Heart left ventricle (tissue), 16 donors: ENCODE data around the gene PRMT3. TPM values are rescaled to one million over a fixed set of nuclear protein-coding genes. Genes with fewer than 3 reads are reported as not detected.
"Not testable (repeated sequence)": the region's sequence is repeated elsewhere in the genome, so short reads cannot be mapped to it uniquely, and the experiment has no call there.

ENCODE experiments used
- ATAC-seq, 4 donors: fragments of 200-7000 bp; cut with Tn5 transposase; one replicate each; pipeline ENCODE4 v1.9.1; 2020 to 2022; ENCODE audit warnings: moderate library complexity in 4 of 4, mild to moderate bottlenecking in 3 of 4, moderate number of reproducible peaks in 1 of 4
- DNase-seq, 5 donors: peaks; one replicate each; pipeline ENCODE4 v3.0.0-alpha.2; 2020
- H3K27ac ChIP-seq, 12 donors: fragments of 200-600 bp; sonication (generic) in 4 of 12; one replicate each; pipeline versions ENCODE4 v1.5.0 to v1.8.0; 2016 to 2022; ENCODE audit warnings: mild to moderate bottlenecking in 2 of 12
- H3K27me3 ChIP-seq, 9 donors: fragments of 200-600 bp; sonication (generic) in 2 of 9; one replicate each; pipeline versions ENCODE4 v1.5.1 to v1.8.0; 2016 to 2022; ENCODE audit warnings: mild to moderate bottlenecking in 3 of 9
- H3K36me3 ChIP-seq, 9 donors: fragments of 200-600 bp; sonication (generic) in 2 of 9; one replicate each; pipeline versions ENCODE4 v1.5.0 to v1.8.0; 2018 to 2022; ENCODE audit warnings: mild to moderate bottlenecking in 2 of 9
- H3K4me1 ChIP-seq, 12 donors: fragments of 200-600 bp; sonication (generic) in 4 of 12; one replicate each; pipeline versions ENCODE4 v1.5.0 to v1.8.0; 2016 to 2022; ENCODE audit warnings: mild to moderate bottlenecking in 3 of 12
- H3K4me3 ChIP-seq, 12 donors: fragments of 200-600 bp; sonication (generic) in 4 of 12; one replicate each; pipeline versions ENCODE4 v1.5.0 to v1.8.0; 2017 to 2022; ENCODE audit warnings: mild to moderate bottlenecking in 9 of 12, moderate library complexity in 4 of 12
- H3K9me3 ChIP-seq, 12 donors: fragments of 200-600 bp; sonication (generic) in 4 of 12; one replicate each; pipeline versions ENCODE4 v1.5.0 to v1.8.0; 2016 to 2022; ENCODE audit warnings: mild to moderate bottlenecking in 1 of 12
- POLR2A ChIP-seq, 2 donors: fragments of 450-650 bp; IDR thresholded peaks; one replicate each; pipeline ENCODE4 v1.6.1; 2017; ENCODE audit warnings: antibody characterized with exemption in 2 of 2, mild to moderate bottlenecking in 2 of 2, moderate library complexity in 2 of 2
- WGBS, 4 donors: extraction: QIAGEN DNeasy Blood & Tissue Kit in 2 of 4; methylation state at CpG; one replicate each; pipeline versions ENCODE4 v1.1.5 to v1.1.7; 2013 to 2018; 5-methylcytosine and 5-hydroxymethylcytosine counted together
- intact Hi-C, 10 donors: fragments of 100-400 bp; cut with DNase I; formaldehyde crosslinking; loops; one replicate each; pipeline versions ENCODE4 v1.11.1 to v1.14.2; 2022
- polyA plus RNA-seq, 2 donors: library from polyadenylated mRNA; stranded (reverse); fragments of 200-250 nt; gene quantifications; one replicate each; pipeline ENCODE4 v1.2.3, GENCODE V29; 2013
- total RNA-seq, 9 donors: library from RNA; depleted of rRNA in 2 of 9; stranded (reverse); fragments of >200 nt in 2 of 9; fragmentation: NEBNext Ultra II Directional in 3 of 9; extraction: Animal tissue kit (Norgen Biotek cat#: 25700) in 3 of 9; gene quantifications; one replicate each; pipeline versions ENCODE4 v1.1.0 to v1.2.4, GENCODE V29; 2016 to 2023
- TF ChIP-seq, protein P1 (sequence below), 12 donors: fragments of 200-600 bp; sonication (generic) in 4 of 12; IDR thresholded peaks; one replicate each; pipeline versions ENCODE4 v1.5.0 to v1.8.0; 2018 to 2022; ENCODE audit warnings: antibody characterized with exemption in 12 of 12, mild to moderate bottlenecking in 5 of 12
- donor health status: ischemic (EF 13 %, LVEDD 7.1; RV severe dilation, severe dysfunction).
- donor health status: healthy with polysubstance abuse.
- donor health status: DM: no; HTN: yes; CAD: no.
- donor health status: DM: no; HTN: no; CAD: no.
- donor health status: ischemic (EF 25% LVEDD 6.9; RV normal size, moderate dysfunction).
- donor health status: ischemic (EF 25% LVEDD 5.7; RV mildly dilated, moderate dysfunction).
- donor health status: healthy.
- donor health status: DM: yes; HTN: yes; CAD: no.
- donor health status: ischemic (EF 35%, LVEDD 5.7; RV mildly dilated, moderate dysfunction).
- donor health status: nonischemic (EF 11% LVEDD 7.7; RV severe dilation, severe dysfunction).
- donor health status: DM: yes; HTN: yes; CAD: no.
- donor health status: PGD.
- donor health status: ischemic (EF 29% LVEDD 5.4; RV normal size, mild dysfunction).
- donor health status: nonischemic (EF 23%, LVEDD 6.1; RV moderate dilation, normal function).

PRMT3 gene
- total and polyA plus RNA-seq, 11 donors, result 6.6 to 15.0 (median 10.5) TPM

DNA sequence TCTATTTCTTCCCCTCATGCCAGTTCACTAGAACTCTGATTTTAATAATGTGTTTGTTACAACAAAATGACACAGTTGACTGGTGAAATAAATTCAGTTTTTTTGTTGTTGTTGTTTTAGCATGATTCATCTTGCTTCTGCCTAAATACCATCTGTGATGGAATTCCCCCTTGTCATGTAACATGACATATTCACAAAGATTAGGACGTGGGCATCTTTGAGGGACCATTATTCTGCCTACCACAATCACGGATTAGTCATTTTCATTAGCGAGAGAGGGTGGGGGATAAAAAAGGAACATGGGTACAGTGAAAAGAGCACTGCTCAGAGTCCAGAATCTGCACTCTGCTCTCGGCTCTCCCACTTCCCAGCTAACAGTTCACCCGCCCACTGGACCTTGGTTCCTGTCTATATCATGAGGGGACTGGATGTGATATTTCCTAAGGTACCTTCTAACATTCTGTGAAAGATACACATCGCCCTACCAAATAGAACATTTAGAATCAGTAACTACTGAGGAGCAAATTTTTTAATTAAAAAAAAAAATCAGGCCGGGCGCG lies 12.7 kb upstream of the PRMT3 start:
- ATAC-seq, result no peak
- 92 to 94% (median 93%) methylated on average over 9 of the region's 9 CpGs for WGBS, 4 donors
- TF ChIP-seq POLR2A (IDR thresholded peaks at IDR 0.05), result no peak
- TF ChIP-seq, protein P1, sequence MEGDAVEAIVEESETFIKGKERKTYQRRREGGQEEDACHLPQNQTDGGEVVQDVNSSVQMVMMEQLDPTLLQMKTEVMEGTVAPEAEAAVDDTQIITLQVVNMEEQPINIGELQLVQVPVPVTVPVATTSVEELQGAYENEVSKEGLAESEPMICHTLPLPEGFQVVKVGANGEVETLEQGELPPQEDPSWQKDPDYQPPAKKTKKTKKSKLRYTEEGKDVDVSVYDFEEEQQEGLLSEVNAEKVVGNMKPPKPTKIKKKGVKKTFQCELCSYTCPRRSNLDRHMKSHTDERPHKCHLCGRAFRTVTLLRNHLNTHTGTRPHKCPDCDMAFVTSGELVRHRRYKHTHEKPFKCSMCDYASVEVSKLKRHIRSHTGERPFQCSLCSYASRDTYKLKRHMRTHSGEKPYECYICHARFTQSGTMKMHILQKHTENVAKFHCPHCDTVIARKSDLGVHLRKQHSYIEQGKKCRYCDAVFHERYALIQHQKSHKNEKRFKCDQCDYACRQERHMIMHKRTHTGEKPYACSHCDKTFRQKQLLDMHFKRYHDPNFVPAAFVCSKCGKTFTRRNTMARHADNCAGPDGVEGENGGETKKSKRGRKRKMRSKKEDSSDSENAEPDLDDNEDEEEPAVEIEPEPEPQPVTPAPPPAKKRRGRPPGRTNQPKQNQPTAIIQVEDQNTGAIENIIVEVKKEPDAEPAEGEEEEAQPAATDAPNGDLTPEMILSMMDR (IDR thresholded peaks at IDR 0.05), result no peak
- peaks cover 0 to 72% (median 36%) of the 10 kb centered on the region in 9 donors for H3K36me3 ChIP-seq
- no peak overlapping the region for H3K4me3 ChIP-seq
- no peaks in the 10 kb centered on the region for H3K27me3 ChIP-seq
- H3K4me1 ChIP-seq, result no peaks in the 10 kb centered on the region
- H3K9me3 ChIP-seq, result no peaks in the 10 kb centered on the region
- DNase-seq, result no peak
- intact Hi-C loops, result no loop called here
- H3K27ac ChIP-seq, result no peak overlapping the region

DNA sequence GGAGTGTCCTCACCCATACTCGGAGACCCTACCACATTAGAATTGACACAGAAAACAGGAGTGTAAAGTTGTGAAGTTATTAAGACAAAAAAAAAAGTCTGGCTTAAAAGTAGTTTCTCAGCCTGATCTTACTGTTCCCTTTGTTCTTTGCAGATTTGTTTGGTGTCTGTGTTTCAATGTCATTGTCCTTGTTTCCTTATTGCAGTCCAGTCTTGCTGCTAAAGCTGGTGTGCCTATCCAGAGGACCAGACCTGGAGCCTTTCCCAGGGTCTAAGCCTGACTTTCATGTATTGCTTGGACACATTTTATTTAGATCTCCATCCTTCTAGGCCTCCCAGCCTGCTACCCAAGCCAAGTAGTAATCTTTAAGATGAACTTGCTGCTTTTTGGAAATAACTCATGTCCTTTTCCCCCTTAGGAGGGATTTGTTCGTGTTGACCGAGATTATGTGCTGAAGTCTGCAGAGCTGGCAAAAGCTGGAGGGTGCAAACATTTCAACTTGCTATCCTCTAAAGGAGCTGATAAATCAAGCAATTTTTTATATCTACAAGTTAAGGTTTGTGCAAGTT lies 11.3 kb upstream of the PRMT3 start:
- Histone ChIP-seq H3K4me3 (no peak overlapping the region), H3K4me1 (no peaks in the 10 kb centered on the region), H3K9me3 (no peaks in the 10 kb centered on the region), H3K36me3 (peaks cover 0 to 68% (median 36%) of the 10 kb centered on the region in 9 donors), H3K27ac (no peak overlapping the region), H3K27me3 (no peaks in the 10 kb centered on the region)
- ATAC-seq, result no peak
- no peak for TF ChIP-seq POLR2A (IDR thresholded peaks at IDR 0.05)
- TF ChIP-seq, protein P1 (IDR thresholded peaks at IDR 0.05), result no peak
- no peak for DNase-seq
- intact Hi-C loops, result no loop called here
- WGBS, 4 donors, result 91 to 95% (median 94%) methylated on average over 3 of the region's 3 CpGs

DNA sequence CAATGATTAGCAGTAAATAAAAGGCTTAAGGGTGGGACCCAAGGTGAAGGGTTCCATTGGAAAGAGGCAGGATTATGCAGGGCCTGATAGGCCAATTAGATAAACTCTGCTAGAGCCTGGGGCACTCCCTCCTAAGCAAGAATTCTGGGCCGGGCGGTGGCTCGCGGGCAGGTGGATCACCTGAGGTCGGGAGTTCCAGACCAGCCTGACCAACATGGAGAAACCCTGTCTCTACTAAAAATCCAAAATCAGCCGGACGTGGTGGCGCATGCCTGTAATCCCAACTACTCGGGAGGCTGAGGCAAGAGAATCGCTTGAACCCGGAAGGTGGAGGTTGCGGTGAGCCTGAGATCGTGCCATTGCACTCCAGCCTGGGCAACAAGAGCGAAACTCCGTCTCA lies 1.5 kb upstream of the PRMT3 start:
- intact Hi-C loops, result loop anchor here in 3 of 10 donors (2.0 to 5.0 kb wide), 2 partner anchors 86 to 225 kb away; no protein-coding TSS in a partner anchor
- H3K9me3 ChIP-seq, H3K27me3 ChIP-seq, H3K27ac ChIP-seq, H3K4me3 ChIP-seq, ATAC-seq, DNase-seq: not testable (repeated sequence)
- H3K4me1 ChIP-seq, result peaks cover 0 to 22% (median 13%) of the 10 kb centered on the region in 12 donors
- WGBS, 4 donors, result 82 to 93% (median 85%) methylated on average over 15 of the region's 15 CpGs
- peaks cover 0 to 42% (median 24%) of the 10 kb centered on the region in 9 donors for H3K36me3 ChIP-seq

- no peaks in the 10 kb centered on the region for H3K9me3 ChIP-seq
- ATAC-seq (no peak), DNase-seq (no peak)
- peaks cover 0 to 22% (median 13%) of the 10 kb centered on the region in 12 donors for H3K4me1 ChIP-seq
- intact Hi-C loops, result loop anchor here in 1 of 10 donors (5.0 kb wide), 1 partner anchor 84 kb away; no protein-coding TSS in a partner anchor
- no peaks in the 10 kb centered on the region for H3K27me3 ChIP-seq
- TF ChIP-seq, protein P1 (IDR thresholded peaks at IDR 0.05), result peak in 1 of 12 donors; percentile 2
- no peak for TF ChIP-seq POLR2A (IDR thresholded peaks at IDR 0.05)
- H3K27ac ChIP-seq, result peak overlapping the region; percentile 80 to 97 (median 92)
- peaks cover 0 to 36% (median 28%) of the 10 kb centered on the region in 9 donors for H3K36me3 ChIP-seq
- H3K4me3 ChIP-seq, result peak overlapping the region; percentile 70 to 93 (median 84)
- WGBS, 4 donors, result 10 to 19% (median 13%) methylated on average over 18 to 25 of the region's 25 CpGs
Observed at GRCh38 chr11:20388096-20389055, 860 bp downstream of the PRMT3 start.
